GM12801 (cell line): Measurements from ENCODE around the gene FAM131C.

ENCODE experiments used
- TF ChIP-seq, protein P1 (sequence below): IDR thresholded peaks from one replicate; pipeline ENCODE4 v1.5.1; 2011; ENCODE audit warnings: control low read depth; ENCODE audit not compliant: insufficient read length; ENCODE audit errors: extremely low read depth

FAM131C gene

DNA sequence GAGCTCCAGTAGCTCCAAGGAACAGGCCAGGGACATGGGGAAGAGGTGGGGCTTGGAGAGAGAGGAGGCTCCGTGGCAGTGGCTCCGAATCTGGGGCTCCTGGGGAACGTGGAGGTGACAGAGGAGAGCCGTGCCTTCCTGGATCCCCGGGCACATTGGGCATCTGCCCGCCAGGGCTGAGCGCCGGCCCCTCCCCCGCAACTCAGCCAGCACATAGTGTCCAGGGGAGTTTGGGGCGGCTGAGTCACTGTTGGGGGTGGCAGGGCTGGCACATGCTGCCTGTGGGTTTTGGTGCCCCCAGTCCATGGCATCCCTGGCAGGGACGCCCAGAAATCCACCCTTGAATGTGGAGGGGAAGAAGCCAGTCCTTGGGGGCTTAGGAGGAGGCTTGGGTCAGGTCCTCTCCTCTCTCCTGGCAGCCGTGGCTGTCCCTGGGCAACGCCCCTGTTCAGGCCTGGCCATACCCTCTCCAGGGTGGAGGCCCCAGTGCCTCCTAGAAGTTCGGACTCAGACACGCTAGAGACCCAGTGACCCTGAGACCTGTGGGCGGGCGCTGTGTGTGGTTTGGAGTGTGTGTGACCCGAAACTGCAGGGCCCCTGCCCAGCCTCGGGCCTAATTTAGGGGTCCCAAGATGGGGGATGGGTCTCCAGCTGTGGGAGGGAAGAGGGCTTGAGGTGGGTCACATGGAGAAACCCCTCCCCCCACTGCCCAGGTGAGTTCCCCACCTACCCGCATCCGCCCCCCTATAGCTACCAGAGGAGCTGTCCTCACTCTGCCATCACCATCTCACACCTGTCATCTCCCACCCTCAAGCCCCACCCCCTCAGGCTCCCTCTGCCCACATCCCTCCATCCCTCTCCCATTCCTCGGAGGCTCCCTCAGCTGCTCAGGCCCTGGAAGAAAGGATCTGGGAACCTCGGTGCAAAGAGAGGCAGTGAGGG is 57.2 kb downstream of the FAM131C start:
- TF ChIP-seq, protein P1, sequence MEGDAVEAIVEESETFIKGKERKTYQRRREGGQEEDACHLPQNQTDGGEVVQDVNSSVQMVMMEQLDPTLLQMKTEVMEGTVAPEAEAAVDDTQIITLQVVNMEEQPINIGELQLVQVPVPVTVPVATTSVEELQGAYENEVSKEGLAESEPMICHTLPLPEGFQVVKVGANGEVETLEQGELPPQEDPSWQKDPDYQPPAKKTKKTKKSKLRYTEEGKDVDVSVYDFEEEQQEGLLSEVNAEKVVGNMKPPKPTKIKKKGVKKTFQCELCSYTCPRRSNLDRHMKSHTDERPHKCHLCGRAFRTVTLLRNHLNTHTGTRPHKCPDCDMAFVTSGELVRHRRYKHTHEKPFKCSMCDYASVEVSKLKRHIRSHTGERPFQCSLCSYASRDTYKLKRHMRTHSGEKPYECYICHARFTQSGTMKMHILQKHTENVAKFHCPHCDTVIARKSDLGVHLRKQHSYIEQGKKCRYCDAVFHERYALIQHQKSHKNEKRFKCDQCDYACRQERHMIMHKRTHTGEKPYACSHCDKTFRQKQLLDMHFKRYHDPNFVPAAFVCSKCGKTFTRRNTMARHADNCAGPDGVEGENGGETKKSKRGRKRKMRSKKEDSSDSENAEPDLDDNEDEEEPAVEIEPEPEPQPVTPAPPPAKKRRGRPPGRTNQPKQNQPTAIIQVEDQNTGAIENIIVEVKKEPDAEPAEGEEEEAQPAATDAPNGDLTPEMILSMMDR, result no peak

- TF ChIP-seq, protein P1, result no peak
Observed at GRCh38 chr1:16015491-16015890, 58.0 kb downstream of the FAM131C start.

GRCh38 chr1:16014509-16015482 is 58.7 kb downstream of the FAM131C start:
- TF ChIP-seq, protein P1, result no peak

- TF ChIP-seq, protein P1, result no peak
Observed at GRCh38 chr1:16013908-16014258, 59.6 kb downstream of the FAM131C start.

DNA sequence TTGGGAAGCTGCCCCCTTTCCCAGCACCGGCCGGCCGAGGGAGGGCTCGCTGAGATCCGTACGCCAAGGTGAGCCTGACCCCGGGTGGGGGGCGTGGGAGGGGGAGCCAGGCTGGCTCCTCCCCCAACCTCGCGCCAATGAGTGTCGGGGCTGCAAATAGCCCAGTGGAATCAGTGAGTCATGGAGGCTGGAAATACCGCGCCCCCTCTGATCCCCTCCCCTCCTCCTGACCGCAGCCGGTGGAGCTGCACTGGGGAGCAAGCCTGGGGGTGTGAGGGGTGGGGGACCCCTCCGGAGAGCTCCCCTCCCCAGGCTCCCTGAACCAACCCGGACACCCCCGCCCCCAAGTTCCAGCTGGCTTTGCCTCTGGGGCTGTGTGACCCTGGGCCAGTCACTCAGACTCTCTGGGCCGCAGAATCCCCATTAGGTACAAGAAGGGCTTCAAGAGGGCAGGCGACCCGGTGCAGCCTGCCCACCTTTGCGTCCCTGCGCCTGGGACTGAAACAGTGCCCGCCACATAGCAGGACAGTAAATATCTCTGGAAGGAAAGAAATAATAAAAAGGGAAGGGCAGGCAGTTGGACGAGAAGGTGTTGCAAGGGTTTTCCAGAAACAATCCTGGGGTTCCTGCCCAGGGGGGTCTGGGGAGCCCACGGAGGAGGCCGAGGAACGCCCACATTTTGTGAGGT is 60.1 kb downstream of the FAM131C start:
- TF ChIP-seq, protein P1, result no peak

DNA sequence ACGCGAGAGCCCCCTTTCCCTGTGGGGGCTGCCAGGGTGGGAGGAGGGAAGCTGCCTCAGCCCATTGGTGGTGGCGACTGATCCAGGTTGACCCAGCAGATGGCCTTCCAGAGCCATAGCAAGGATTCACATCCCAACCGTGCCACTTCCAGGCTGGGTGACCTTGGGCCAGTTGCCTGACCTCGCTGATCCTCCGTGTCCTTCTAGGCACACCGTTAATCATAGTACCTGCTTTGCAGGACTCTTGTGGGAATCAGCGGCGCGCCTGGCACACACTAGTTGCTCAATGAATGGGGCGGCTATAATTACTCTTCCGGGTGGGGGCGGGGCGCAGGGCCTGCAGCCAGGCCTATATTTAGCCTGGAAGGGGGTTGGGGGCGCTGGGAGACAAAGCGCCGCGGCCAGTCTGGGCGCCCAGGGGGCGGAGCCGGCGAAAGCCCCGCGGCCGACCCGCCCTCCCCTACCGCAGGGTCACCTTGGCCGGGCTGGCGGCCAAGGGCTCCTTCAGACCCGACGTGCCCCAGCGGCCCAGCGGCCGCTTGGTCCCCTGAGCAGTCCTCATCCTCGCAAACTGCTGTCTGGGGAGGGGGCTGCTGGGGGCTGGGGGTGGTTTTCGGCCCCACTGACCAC is 60.7 kb downstream of the FAM131C start:
- TF ChIP-seq, protein P1, result no peak
